Measurements from ENCODE around the gene SLC12A8. TPM values are rescaled to one million over a fixed set of nuclear protein-coding genes. Genes with fewer than 3 reads are reported as not detected.
A peak's percentile ranks its signal among the peaks of the same experiment; 100 is the strongest.

Gene SLC12A8
- total RNA-seq, 1 donor from 2014 or later = 6.1 TPM

- no peak for TF ChIP-seq CTCF (IDR thresholded peaks at IDR 0.05)
- no peak overlapping the region for H3K27ac Mint-ChIP-seq (ENCODE audit: unreplicated experiment)
- peaks cover 22% of the 10 kb centered on the region for H3K4me1 Mint-ChIP-seq (ENCODE audit: low read depth)
- no peak for DNase-seq (ENCODE audit: low spot score)
- no peak overlapping the region for H3K4me3 Mint-ChIP-seq (ENCODE audit: unreplicated experiment)
- peaks cover 8% of the 10 kb centered on the region for H3K9me3 Mint-ChIP-seq (ENCODE audit: low read depth)
- no peaks in the 10 kb centered on the region for H3K27me3 Mint-ChIP-seq (ENCODE audit: low read depth)
- peaks cover 2% of the 10 kb centered on the region for H3K36me3 Mint-ChIP-seq (ENCODE audit: low read depth)
These were observed 40.2 kb downstream of the SLC12A8 start for GRCh38 chr3:125172346-125172745.

- H3K4me1 Mint-ChIP-seq (ENCODE audit: low read depth) = peaks cover 22% of the 10 kb centered on the region
- H3K27ac Mint-ChIP-seq (ENCODE audit: unreplicated experiment) = peak overlapping the region; percentile 68
- no peak for DNase-seq (ENCODE audit: low spot score)
- TF ChIP-seq CTCF (IDR thresholded peaks at IDR 0.05) = no peak
- H3K4me3 Mint-ChIP-seq (ENCODE audit: unreplicated experiment) = no peak overlapping the region
- no peaks in the 10 kb centered on the region for H3K27me3 Mint-ChIP-seq (ENCODE audit: low read depth)
- H3K9me3 Mint-ChIP-seq (ENCODE audit: low read depth) = peaks cover under 1% of the 10 kb centered on the region
- peaks cover 2% of the 10 kb centered on the region for H3K36me3 Mint-ChIP-seq (ENCODE audit: low read depth)
These were observed 43.7 kb downstream of the SLC12A8 start for GRCh38 chr3:125168711-125169393.

- DNase-seq (ENCODE audit: low spot score) = no peak
These were observed 45.9 kb downstream of the SLC12A8 start for GRCh38 chr3:125166599-125167136.

GRCh38 chr3:125165948-125166553, 46.5 kb downstream of the SLC12A8 start:
- no peak for DNase-seq (ENCODE audit: low spot score)
- H3K9me3 Mint-ChIP-seq (ENCODE audit: low read depth) = no peaks in the 10 kb centered on the region
- no peaks in the 10 kb centered on the region for H3K27me3 Mint-ChIP-seq (ENCODE audit: low read depth)
- peaks cover 22% of the 10 kb centered on the region for H3K4me1 Mint-ChIP-seq (ENCODE audit: low read depth)
- no peak overlapping the region for H3K4me3 Mint-ChIP-seq (ENCODE audit: unreplicated experiment)
- H3K36me3 Mint-ChIP-seq (ENCODE audit: low read depth) = no peaks in the 10 kb centered on the region
- no peak for TF ChIP-seq CTCF (IDR thresholded peaks at IDR 0.05)
- no peak overlapping the region for H3K27ac Mint-ChIP-seq (ENCODE audit: unreplicated experiment)

More at GRCh38 chr3:125166599-125167136, 45.9 kb downstream of the SLC12A8 start:
- H3K36me3 Mint-ChIP-seq (ENCODE audit: low read depth) = no peaks in the 10 kb centered on the region
- no peaks in the 10 kb centered on the region for H3K9me3 Mint-ChIP-seq (ENCODE audit: low read depth)
- no peaks in the 10 kb centered on the region for H3K27me3 Mint-ChIP-seq (ENCODE audit: low read depth)
- H3K4me3 Mint-ChIP-seq (ENCODE audit: unreplicated experiment) = no peak overlapping the region
- H3K27ac Mint-ChIP-seq (ENCODE audit: unreplicated experiment) = no peak overlapping the region
- TF ChIP-seq CTCF (IDR thresholded peaks at IDR 0.05) = no peak
- peaks cover 22% of the 10 kb centered on the region for H3K4me1 Mint-ChIP-seq (ENCODE audit: low read depth)

- no peak for DNase-seq (ENCODE audit: low spot score)
- peak; percentile 79 for TF ChIP-seq CTCF (IDR thresholded peaks at IDR 0.05)
- Mint-ChIP-seq H3K36me3 (ENCODE audit: low read depth) (no peaks in the 10 kb centered on the region), H3K27me3 (ENCODE audit: low read depth) (no peaks in the 10 kb centered on the region), H3K4me3 (ENCODE audit: unreplicated experiment) (no peak overlapping the region), H3K4me1 (ENCODE audit: low read depth) (peaks cover 22% of the 10 kb centered on the region), H3K27ac (ENCODE audit: unreplicated experiment) (no peak overlapping the region), H3K9me3 (ENCODE audit: low read depth) (no peaks in the 10 kb centered on the region)
These were observed 47.2 kb downstream of the SLC12A8 start for GRCh38 chr3:125165189-125165947.
